Stimulated activated CD4-positive, alpha-beta T cell treated with anti-CD3 and anti-CD28 coated beads, Interleukin-15, amount 100 ng/mL, for 24 hours (primary cell): Measurements from ENCODE around the gene WDR20.
"Not testable (repeated sequence)": the region's sequence is repeated elsewhere in the genome, so short reads cannot be mapped to it uniquely, and the experiment has no call there.

ENCODE experiments used
- DNase-seq: peaks from one replicate; pipeline ENCODE4 v3.0.0-alpha.2; 2020

The WDR20 gene, protein sequence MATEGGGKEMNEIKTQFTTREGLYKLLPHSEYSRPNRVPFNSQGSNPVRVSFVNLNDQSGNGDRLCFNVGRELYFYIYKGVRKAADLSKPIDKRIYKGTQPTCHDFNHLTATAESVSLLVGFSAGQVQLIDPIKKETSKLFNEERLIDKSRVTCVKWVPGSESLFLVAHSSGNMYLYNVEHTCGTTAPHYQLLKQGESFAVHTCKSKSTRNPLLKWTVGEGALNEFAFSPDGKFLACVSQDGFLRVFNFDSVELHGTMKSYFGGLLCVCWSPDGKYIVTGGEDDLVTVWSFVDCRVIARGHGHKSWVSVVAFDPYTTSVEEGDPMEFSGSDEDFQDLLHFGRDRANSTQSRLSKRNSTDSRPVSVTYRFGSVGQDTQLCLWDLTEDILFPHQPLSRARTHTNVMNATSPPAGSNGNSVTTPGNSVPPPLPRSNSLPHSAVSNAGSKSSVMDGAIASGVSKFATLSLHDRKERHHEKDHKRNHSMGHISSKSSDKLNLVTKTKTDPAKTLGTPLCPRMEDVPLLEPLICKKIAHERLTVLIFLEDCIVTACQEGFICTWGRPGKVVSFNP

DNA sequence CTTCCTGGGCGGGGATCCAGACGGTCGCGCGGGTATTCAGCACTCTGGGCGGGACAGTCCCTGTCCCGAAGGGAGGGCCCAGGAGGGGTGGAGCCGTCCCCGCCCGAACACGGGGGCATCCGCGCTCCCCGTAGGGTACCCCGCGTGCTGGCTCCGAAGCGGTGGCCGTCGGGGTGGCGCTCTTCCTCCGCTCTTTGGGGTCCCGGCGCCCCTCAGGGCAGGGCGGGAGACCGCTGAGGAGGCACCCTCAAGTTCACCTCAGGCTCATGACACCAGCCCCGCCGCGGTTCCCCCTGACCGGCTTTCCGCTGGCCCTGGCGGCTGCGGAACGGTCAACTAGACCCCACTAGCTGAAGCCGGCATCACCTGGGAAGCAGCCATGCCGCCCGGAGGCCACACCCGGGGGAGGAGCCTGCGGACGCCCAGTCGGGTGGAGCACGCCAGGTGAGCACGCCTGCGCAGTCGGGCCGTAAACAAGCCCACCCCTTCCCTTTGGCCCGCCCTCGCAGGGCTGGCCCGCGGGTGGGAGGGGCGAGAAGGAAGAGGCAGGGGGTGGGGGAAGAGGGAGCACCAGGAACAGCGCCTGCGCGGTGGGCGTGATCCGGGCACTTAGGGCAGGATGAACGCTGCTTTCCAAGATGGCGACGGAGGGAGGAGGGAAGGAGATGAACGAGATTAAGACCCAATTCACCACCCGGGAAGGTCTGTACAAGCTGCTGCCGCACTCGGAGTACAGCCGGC lies at the start of gene WDR20:
Gene WDR20, plus strand, starts transcription at position 612 of the 741 bp plus-strand sequence. Its CDS starts 27 bp downstream, at position 639.
- DNase-seq = peak; percentile 99

DNA sequence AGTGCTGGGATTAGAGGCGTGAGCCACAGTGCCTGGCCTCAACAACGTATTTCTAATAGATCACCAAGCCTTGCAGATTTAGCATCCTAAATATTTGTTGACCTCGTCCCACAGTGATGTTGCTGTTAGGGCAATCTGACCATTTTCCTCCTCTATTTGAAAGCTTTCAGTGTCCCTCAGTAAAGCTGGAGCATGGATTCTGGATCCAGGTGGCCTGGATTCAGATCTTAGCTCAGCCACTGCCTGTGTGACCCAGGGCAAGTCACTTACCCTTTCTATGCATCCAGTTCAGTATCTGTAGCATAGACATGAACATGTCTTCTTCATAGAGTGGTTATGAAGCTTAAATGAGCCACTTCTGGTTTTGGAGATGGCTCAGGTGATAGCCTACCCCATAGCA lies 49.0 kb upstream of the WDR20 start:
- no peak for DNase-seq

DNA sequence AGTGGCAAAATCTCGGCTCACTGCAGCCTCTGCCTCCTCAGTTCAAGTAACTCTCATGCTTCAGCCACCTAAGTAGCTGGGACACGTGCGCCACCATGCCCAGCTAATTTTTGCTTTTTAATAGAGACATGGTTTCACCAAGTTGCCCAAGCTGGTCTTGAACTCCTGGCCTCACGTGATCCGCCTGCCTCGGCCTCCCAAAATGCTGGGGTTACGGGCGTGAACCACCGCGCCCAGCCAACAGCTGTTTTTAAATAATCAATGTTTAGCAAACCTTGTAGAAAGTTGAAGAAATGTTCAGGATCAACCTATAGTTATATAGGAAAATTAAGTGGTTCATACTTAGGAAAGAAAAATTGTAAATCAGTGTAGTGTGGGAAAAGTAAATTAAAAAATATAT lies 46.9 kb upstream of the WDR20 start:
- DNase-seq = no peak

DNA sequence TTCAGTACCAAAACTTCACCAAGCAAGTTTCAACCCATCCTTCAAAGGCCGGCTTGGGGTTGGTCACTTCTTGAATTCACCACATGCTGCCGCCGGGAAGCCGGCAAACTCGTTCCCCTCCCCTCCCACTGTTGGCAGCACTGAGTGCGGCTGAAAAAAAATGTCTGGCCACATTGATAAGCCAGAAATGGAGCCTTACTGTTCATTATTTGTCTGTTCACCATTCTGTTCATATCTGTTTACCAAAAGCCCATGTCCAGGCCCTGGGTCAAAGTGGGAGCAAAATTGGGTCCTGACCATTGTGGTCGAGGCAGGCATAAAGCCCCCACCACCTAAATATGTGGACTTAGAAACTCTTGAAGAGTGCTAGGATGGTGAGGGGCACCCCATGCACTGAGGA lies 45.6 kb upstream of the WDR20 start:
- DNase-seq = no peak

DNA sequence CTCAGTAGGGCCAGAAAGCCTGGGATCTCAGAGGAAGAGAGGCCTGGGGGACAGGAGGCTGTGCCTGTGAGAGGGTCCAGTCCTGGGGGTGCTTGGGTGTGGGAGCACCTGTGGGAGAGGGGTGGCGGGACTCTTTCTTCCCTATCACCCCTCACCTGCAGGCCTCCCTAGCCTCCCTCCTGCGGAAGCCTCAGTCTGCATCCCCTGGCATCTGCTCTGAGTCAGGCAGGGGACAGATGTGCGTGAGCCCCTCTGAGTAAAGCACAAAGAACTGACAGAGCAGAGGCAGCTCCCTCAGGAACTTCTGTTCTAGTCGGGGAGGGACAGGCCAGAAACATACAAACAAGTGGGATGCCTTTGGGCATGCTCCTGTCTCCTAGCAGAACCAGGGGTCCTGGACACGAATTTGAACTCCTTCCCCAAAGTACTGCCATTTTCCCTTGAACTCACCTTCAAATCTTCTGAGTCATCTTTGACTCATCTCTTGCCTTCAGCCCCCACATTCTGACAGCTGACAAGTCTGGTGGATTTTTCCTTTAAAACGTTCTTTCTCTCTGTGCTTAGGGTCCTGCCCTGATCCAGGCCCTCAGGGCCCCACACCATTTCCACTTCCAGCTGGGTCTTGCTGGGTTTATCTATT lies 44.3 kb upstream of the WDR20 start:
- DNase-seq = peak; percentile 18

DNA sequence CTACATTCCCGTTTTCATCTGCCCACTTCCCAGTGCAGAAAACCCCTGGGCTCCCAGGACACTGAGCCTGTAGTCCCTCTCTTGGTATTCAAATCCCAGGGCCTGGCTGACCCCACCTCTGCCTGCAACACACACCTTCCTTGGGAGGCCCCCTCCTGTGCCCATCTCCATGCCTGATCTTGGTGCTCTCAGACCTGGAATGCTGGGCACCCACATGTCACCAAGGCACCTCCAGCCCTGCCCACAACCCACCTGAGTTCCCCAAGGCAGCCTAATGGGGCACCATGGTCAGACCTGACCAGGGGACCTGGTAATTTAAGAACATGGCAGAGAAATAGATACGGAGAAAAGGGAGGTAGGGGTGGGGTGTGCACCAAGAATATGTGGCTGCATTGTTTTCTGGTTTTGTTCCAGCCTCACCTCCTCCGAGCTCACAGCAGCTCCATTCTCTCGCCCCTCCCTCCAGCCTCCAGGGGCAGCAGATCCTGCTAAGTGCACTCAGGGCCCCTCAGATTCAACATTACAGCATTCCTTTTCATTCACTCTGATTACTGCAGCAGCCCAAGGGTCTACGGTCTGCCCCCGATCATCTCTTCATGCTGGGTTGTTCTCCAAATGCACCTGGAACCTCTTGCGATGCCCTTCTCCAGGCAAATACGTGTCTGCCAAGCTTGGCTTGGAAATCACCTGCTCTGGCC lies 43.7 kb upstream of the WDR20 start:
- peak; percentile 17 for DNase-seq

DNA sequence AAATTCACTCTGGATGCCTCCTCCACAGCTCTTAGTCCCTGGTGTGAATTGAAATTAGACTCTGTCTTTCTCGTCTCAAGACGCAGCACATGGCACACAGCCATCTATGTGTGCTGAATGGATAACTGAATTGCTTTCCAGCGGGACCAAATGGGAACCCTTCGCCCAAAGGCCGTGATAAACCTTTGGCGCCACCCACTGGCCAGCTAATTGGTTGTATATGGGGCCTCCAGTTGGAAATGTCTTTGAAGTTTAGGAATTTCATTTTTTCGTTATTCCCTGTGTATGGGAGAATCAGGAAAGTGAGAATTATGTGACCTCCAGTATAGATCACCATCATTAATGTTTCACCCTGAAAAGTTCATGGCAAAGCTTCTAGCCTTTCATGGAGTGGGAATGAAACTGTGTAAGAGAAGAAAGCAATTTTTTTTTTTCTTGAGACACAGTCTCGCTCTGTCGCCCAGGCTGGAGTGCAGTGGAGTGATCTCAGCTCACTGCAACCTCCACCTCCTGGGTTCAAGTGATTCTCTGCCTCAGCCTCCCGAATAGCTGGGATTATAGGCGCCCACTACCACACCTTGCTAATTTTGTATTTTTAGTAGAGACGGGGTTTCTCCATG lies 43.0 kb upstream of the WDR20 start:
- peak; percentile 81 for DNase-seq

DNA sequence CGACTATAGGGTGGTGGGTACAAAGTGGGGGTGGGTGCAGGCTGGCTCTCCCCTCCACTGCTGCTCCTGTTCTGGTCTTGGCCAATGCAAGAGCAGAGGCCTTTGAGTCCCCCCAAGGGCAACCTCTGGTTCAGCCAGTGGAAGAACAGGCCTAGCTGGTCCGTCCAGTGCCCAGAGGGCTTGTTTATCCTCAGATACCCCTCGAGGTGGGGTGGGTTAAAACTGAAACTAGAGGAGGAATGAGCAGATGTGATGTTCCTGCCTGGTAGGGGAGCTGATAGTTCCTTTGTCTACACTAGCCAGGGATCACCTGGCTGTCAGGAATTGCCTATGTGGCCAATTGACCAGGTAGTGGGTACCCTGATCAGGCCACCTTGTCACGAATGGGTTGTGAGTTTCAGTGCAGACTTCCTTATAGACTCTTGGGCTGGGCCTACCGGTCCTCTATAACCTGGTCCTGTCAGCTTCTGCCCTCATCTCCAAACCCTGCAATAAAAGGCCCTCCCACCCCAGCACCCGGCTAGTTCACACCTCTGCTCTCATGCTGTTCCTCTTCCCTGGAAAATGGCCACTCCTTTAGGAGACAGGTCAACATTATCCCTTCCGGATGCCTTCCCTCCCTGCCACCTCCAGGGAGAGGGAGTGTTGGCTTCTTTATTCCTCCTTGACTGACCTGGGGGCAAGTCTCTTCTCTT lies 42.1 kb upstream of the WDR20 start:
- DNase-seq = no peak

DNA sequence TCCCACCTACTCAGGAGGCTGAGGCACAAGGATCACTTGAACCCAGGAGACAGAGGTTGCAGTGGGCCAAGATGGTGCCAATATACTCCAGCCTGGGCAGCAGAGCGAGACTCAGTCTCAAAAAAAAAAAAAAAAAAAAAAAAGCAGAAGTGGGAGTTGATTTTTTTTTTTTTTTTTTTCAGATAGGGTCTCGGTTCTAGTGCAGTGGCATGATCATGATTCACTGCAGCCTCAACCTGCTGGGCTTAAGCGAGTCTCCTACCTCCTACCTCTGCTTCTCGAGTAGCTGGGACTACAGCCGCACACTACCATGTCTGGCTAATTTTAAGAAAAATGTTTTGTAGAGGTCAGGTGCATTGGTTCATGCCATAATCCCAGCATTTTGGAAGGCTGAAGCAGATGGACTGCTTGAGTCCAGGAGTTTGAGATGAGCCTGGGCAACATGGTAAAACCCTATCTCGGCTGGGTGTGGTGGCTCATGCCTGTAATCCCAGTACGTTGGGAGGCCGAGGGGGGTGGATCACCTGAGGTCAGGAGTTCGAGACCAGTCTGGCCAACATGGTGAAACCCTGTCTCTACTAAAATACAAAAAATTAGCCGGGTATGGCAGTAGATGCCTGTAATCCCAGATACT lies 36.5 kb upstream of the WDR20 start:
- no peak for DNase-seq

DNA sequence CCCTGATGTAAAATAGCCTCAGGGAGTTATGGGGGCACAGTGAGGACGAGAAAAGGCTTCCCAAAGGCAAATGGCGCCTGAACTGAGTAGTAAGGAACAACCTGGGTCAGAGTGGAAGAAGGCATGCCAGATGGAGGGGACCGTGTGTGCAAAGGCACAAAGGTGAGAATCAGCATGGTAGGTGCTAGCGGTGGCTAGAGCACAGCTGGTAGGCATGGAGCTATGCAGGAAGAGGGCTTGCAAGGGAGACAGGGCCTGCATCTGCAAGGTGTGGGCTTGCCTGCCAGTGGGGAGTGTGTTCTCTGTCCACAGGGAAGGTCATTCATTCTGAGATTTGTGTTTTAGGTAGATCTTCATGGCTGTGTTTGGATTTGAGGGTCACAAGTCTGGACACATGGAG lies 34.3 kb upstream of the WDR20 start:
- no peak for DNase-seq

DNA sequence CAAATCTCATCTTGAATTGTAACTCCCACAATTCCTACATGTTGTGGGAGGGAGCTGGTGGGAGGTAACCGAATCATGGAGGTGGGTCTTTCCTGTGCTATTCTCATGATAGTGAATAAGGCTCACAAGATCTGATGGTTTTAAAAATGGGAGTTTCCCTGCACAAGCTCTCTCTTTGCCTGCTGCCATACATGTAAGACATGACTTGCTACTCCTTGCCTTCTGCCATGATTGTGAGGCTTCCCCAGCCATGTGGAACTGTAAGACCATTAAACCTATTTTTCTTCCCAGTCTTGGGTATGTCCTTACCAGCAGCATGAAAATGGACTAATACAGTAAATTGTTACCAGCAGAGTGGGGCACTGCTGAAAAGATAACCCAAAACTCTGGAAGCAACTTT lies 30.4 kb upstream of the WDR20 start:
- DNase-seq = not testable (repeated sequence)

DNA sequence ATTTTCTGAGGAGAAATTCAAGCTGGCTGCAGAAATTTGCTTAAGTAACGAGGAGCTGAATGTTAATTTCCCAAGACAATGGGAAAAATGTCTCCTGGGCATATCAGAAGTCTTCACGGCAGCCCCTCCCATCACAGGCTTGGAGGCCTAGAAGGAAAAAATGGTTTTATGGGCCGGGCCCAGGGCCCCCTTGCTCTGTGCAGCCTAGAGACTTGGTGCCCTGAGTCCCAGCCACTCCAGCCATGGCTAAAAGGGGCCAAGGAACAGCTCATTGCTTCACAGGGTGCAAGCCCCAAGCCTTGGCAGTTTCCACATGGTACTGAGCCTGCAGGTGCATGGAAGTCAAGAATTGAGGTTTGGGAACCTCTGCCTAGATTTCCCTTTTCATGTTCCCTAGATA lies 28.6 kb upstream of the WDR20 start:
- DNase-seq = no peak

DNA sequence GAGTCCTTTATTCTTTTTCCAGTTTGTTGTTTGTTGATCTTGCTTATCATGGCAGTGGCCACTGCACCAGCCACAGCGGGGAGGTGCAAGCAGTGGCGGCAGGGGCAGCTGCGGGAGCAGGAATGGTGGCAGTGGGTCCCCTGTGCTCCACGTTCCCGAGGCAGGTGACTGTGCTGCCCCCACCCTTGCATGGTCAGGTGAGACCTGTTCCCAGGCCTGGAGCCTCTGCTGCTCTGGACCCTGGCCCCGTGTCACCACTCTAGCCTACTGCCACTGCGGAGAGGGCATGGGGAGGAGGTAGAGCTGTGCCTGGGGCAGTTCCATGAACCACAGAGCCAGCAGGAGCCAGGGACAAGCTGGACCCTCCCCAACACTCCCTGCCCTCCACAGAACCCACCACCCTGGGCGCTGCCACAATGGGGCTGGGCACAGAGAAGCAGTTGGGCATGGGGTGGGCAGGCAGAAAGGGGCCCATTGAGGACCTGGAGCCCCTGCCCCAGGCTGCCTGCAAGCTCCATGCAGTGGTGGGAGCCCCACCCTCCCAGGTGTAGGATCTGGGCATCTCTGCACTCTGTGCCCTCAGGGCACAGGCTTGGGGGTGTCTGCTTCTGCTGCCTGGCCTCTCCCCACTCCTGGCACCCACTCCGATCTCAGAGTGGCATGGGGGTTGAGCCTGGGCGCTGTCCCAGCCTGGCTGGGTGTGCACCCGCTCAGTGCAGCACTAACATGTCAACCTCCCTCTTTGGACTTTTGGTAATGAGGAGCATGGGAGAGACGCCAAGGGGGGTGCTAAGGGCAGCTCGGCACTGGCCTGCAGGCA lies 23.1 kb upstream of the WDR20 start:
- no peak for DNase-seq

DNA sequence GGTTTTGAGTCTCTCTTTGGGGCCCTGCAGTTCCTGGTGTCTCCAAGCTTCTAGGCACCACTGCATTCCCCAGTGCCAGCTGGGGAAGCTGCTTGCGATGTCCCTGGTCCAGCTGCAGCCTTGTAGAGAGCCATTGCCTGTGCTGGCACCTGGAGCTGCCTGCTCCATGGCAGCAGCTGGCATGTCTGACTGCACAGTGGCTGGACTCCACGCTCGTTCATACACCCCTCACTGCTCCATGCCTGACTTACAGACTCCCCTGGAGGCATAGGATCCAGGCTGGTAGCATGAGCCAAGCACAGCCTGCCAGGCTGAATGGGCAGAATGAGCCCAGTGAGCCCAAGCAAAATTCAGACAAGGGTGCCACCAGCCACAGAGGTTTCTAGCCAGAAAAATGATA lies 21.8 kb upstream of the WDR20 start:
- DNase-seq = no peak

DNA sequence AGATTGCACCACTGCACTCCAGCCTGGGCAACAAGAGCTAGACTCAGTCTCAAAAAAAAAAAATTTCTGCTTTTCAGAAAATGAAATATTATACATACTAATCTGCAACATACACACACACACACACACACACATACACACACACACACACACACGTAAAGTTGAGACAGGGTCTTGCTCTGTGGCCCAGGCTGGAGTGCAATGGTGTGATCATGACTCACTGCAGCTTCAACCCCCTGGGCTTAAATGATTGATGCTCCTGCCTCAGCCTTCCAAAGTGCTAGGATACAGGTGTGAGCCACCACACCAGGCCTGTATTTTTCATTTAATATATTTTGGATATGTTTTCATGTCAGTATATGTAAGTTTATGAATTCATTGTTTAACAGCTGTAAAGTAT lies 18.8 kb upstream of the WDR20 start:
- no peak for DNase-seq

DNA sequence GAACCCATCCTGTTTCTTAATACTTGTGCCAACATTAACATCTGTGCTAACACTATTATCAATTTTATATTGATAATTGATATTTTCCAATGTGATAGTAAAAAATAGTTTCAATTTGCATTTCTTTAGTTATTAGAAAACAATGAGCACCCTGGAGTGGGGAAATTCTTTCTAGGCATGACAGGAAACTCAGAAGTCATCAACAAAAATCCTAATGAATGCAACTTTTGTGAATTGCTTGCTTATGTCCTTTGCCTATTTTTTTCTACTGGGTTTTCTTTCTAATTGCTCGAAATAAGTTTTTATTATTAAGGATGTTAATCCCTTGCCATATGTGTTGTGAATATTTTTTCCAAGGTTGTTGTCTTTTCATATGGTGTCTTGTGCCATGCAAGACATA lies 18.1 kb upstream of the WDR20 start:
- DNase-seq = no peak

DNA sequence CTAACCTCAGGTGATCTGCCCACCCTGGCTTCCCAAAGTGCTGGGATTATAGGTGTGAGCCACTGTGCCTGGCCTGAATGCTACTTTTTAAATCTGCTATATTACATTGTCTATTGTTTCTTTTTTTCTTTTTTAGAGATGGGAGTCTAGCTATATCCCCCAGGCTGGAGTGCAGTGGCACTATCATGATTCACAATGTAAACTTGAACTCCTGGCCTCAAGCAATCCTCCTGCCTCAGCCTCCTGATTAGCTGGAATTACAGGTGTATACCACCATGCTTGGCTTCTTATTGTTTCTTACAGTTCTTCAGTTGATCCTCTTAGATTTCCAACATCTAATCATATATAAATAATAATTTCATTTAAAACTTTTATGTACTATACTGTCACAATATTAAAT lies 15.3 kb upstream of the WDR20 start:
- no peak for DNase-seq

DNA sequence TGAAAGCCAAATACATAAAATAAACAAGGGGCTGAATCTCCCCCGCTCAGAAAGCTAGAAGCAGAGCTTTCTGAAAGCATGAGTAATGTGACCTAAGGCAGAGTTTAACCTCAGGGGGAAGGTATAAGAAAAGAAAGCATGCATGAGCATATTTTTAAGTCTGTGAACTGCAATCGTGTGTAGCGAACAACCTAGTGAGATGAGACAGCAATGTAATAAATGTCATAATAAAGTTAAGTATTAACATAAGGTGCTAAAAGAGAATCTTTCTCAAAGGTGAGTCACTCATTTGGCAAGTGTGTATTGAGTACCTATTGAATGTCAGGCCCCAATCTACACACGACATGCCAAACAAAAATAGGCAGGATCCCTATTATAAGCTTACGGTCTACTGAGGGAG lies 14.2 kb upstream of the WDR20 start:
- no peak for DNase-seq

DNA sequence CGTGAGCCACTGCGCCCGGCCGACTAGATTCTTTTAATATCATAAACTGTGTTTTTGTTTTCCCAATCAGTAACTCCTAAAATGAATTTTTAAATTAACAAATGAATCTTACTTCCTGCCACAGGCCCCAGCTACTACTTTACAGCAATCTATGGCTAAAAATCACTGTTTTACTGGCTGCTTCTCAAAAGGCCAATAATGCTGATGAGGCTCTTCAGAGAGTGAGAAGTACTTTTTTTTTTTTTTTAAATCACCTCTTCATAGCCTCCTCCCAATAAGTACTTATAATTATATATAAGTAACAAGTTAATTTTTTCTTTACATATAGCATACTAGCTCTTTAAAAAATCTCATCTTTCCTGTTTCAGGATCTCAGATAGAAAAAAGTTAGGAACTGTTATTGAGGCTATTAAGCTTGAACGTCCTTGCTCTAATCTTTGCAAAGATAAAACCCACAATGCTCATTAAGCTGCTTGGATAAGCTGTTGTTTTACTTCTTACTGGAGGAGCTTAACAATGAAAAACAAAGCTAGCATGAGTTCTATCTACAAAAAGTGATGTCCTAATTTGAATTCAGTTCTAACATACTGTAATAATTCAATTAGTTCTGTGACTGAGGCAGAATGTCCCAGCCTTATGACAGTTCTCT lies 12.8 kb upstream of the WDR20 start:
- DNase-seq = no peak

DNA sequence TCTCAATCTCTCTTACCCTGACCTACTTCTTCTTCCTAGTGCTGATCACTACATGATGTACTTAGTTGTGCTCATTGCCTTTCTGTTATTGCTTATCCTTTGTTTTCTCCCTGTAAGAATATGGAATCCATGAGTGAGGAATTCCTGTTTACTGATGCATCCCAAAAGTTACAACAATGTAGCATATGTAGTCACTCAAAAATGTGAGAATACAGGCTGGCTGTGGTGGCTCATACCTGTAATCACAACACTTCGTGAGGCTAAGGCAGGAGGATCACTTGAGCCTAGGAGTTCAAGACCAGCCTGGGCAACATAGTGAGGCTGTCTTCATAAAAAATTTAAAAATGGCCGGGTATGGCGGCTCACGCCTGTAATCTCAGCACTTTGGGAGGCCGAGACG lies 8.0 kb upstream of the WDR20 start:
- DNase-seq = no peak
